GM12891 (cell line): Measurements from ENCODE around the gene ZCCHC4.
"Not testable (repeated sequence)": the region's sequence is repeated elsewhere in the genome, so short reads cannot be mapped to it uniquely, and the experiment has no call there.

Experiments
- DNase-seq: peaks from one replicate; pipeline ENCODE4 v3.0.0; 2011; ENCODE audit warnings: low spot score; ENCODE audit not compliant: insufficient read length
- FAIRE-seq: peaks from 2 replicates; lab custom pipeline; 2011; peaks lifted over from hg19 to GRCh38; lab: Jason Lieb, UNC
- PAX5 ChIP-seq: IDR thresholded peaks from 2 replicates; pipeline ENCODE4 v1.6.1; 2011; ENCODE audit warnings: low read length, moderate library complexity, mild to moderate bottlenecking; ENCODE audit not compliant: insufficient read depth, severe bottlenecking
- POLR2A ChIP-seq: IDR thresholded peaks from 2 replicates; pipeline ENCODE4 v1.6.1; 2011; ENCODE audit warnings: low read depth, low read length, control low read depth
- POLR2AphosphoS5 ChIP-seq: IDR thresholded peaks from 2 replicates; pipeline ENCODE4 v1.6.1; 2011; ENCODE audit warnings: low read depth, low read length, control low read depth
- POU2F2 ChIP-seq: IDR thresholded peaks from 2 replicates; pipeline ENCODE4 v1.6.1; 2011; ENCODE audit warnings: low read depth, mild to moderate bottlenecking, control low read depth, low read length, moderate library complexity
- SPI1 ChIP-seq: IDR thresholded peaks from 2 replicates; pipeline ENCODE4 v1.6.1; 2011; ENCODE audit warnings: low read depth, low read length, control low read depth
- TAF1 ChIP-seq: IDR thresholded peaks from 2 replicates; pipeline ENCODE4 v1.6.1; 2011; ENCODE audit warnings: low read depth, low read length, control low read depth

The ZCCHC4 gene

GRCh38 chr4:25320773-25321172 is 8.2 kb downstream of the ZCCHC4 start:
- DNase-seq (no peak), FAIRE-seq (peak; percentile 33)
- no peak for TF ChIP-seq POLR2AphosphoS5
- no peak for TF ChIP-seq TAF1
- TF ChIP-seq POLR2A: no peak
- no peak for TF ChIP-seq POU2F2
- no peak for TF ChIP-seq PAX5
- TF ChIP-seq SPI1: no peak

GRCh38 chr4:25321703-25322102 is 9.1 kb downstream of the ZCCHC4 start:
- no peak for DNase-seq
- peak; percentile 83 for FAIRE-seq
- TF ChIP-seq POLR2AphosphoS5: no peak
- no peak for TF ChIP-seq POLR2A
- no peak for TF ChIP-seq TAF1

GRCh38 chr4:25328463-25328862 is 15.9 kb downstream of the ZCCHC4 start:
- not testable (repeated sequence) for FAIRE-seq

DNA sequence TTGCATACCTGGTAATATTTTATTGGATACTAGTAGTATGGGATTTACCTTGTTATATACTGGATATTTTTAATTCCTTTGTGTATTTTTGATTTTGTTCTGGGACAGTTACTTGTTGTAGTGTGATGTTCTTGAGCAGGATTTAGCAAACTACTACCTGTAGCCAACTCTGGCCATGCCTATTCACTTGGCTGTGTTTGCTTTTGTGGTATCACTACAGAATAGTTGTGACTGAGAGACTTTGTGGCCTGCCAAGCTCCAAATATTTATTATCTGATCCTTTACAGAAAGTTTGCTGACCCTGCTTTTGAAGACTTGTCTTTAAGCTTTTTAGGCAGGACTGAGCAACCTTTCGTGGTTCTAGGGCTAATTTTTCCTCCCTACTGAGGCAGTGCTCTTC is 17.8 kb downstream of the ZCCHC4 start:
- DNase-seq: no peak
- peak; percentile 74 for FAIRE-seq
- TF ChIP-seq PAX5 (no peak), POU2F2 (no peak), TAF1 (no peak), POLR2AphosphoS5 (no peak)

More at GRCh38 chr4:25328463-25328862, 15.9 kb downstream of the ZCCHC4 start:
- DNase-seq: not testable (repeated sequence)

DNA sequence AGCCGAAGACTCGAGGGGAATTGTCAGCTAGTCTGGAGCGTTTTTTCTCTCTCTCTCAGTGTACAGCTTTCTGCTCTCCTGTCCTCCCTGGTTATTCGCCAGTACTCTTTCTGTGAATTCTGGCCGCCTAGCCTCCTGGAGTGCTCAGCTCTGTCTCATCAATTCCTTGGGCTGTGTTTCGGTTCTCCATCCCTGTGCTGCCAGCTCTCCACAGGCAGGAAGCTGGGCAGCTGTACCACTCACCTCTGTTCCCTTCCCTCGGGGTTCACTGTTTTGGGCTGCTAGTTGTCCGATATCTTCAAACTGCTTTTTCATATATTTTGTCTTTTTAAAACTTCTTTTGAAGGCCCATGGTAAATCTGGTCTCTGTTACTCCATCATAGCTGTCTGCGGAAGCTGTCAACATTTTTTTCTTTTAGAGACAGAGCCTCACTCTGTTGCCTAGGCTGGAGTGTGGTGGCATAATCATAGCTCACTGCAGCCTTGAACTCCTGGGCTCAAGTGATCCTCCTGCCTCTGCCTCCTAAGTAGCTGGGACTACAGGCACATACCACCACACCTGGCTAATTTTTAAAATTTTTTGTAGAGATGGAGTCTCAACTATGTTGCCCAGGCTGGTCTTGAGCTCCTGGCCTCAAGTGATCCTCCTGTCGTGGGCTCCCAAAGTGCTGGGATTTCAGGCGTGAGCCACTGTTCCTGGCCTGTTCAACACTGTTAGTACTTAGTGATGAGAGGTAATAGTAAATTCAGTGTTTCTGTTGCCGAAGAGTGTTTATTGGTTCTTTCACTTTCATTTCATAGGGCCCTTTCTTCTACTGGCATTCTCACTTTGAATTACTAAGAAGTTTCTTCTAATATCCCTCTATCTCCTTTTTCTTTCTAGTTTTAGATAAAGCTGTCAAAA is 18.6 kb downstream of the ZCCHC4 start:
- TF ChIP-seq POLR2A (no peak; the same call in 1 of the 2 replicates), SPI1 (peak; percentile 25; the same call in 1 of the 2 replicates)
- DNase-seq (no peak), FAIRE-seq (no peak)

DNA sequence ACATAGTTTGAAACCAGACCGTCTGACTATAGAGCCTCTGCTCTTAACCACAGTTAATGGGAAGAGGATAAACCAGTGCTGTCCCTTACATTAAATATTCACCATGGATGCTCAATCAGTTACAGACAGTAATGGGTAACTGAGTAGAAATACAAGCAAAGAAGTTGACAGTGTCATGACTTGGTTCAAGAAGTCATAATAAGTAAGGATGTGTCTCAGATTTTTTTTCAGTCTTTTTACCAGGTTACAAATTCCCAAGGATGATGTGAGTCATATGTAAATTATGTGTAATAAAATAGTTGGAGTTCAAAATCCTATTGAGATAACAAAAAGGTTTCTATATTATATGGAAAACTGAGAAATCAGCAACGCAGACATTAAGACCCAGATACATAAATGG is 31.1 kb downstream of the ZCCHC4 start:
- no peak for DNase-seq
- TF ChIP-seq SPI1: no peak
- no peak for TF ChIP-seq POU2F2
- no peak for TF ChIP-seq TAF1
- TF ChIP-seq PAX5: no peak
- peak; percentile 74 for FAIRE-seq

- no peak for DNase-seq
- no peak for TF ChIP-seq POLR2A
- TF ChIP-seq TAF1: no peak
- no peak for TF ChIP-seq PAX5
- TF ChIP-seq POLR2AphosphoS5: no peak
- no peak for TF ChIP-seq SPI1
- no peak for TF ChIP-seq POU2F2
- FAIRE-seq: no peak
These were observed 33.2 kb downstream of the ZCCHC4 start for GRCh38 chr4:25345744-25346143.

- DNase-seq (no peak), FAIRE-seq (peak; percentile 55)
- no peak for TF ChIP-seq SPI1
- TF ChIP-seq PAX5: no peak
- no peak for TF ChIP-seq POU2F2
- TF ChIP-seq TAF1: no peak
- no peak for TF ChIP-seq POLR2A
- TF ChIP-seq POLR2AphosphoS5: no peak
These were observed 34.3 kb downstream of the ZCCHC4 start for GRCh38 chr4:25346913-25347312.

DNA sequence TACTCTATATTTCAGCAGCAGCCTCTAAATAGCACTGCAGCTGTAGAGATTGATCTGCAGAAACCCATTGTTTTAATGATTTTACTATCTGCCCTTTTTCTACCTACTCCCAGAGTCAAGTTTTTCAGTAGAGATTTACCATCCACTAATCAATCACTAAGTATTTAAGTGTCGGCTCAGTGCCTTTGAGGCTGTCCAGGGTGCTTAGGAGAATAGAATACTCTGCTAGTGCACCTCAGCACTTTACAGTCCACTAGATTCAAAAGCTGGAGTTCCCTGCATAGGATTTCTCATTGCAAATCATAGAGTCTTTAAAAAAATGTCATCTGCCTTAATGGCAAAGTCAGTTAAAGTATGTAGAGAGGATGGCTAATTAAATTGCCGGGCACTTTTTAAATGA is 34.9 kb downstream of the ZCCHC4 start:
- FAIRE-seq: no peak
- no peak for DNase-seq
- TF ChIP-seq POU2F2: no peak
- no peak for TF ChIP-seq POLR2AphosphoS5
- no peak for TF ChIP-seq POLR2A
- no peak for TF ChIP-seq PAX5
- no peak for TF ChIP-seq SPI1
- no peak for TF ChIP-seq TAF1

GRCh38 chr4:25347971-25348370 is 35.4 kb downstream of the ZCCHC4 start:
- TF ChIP-seq POU2F2: no peak
- TF ChIP-seq POLR2A: no peak
- DNase-seq (no peak), FAIRE-seq (no peak)

GRCh38 chr4:25350561-25350960 is 38.0 kb downstream of the ZCCHC4 start:
- DNase-seq (no peak), FAIRE-seq (no peak)
- no peak for TF ChIP-seq TAF1
- no peak for TF ChIP-seq POLR2AphosphoS5
- TF ChIP-seq POLR2A: no peak
- TF ChIP-seq SPI1: no peak
- TF ChIP-seq POU2F2: no peak
- no peak for TF ChIP-seq PAX5
